ENCODE results near the gene MTMR6.

The MTMR6 gene

GRCh38 chr13:25252225-25252624 lies 35.1 kb downstream of the MTMR6 start:
- no peaks in the 10 kb centered on the region for H3K36me3 ChIP-seq (ENCODE audit: insufficient read depth, low read length)
- H3K9ac ChIP-seq (ENCODE audit: low read depth, low read length): no peak overlapping the region
- no peaks in the 10 kb centered on the region for H3K9me3 ChIP-seq (ENCODE audit: control insufficient read depth, insufficient read depth, low read length)
- no peaks in the 10 kb centered on the region; the same call in 1 of the 2 replicates for H3K4me1 ChIP-seq (ENCODE audit: insufficient read depth, low read length)

GRCh38 chr13:25249001-25249543 lies 38.2 kb downstream of the MTMR6 start:
- H3K9me3 ChIP-seq (ENCODE audit: control insufficient read depth, insufficient read depth, low read length): no peaks in the 10 kb centered on the region
- H3K36me3 ChIP-seq (ENCODE audit: insufficient read depth, low read length): no peaks in the 10 kb centered on the region
- no peaks in the 10 kb centered on the region; the same call in 1 of the 2 replicates for H3K4me1 ChIP-seq (ENCODE audit: insufficient read depth, low read length)
- H3K9ac ChIP-seq (ENCODE audit: low read depth, low read length): no peak overlapping the region

- H3K36me3 ChIP-seq (ENCODE audit: insufficient read depth, low read length): no peaks in the 10 kb centered on the region
- no peaks in the 10 kb centered on the region; the same call in 1 of the 2 replicates for H3K4me1 ChIP-seq (ENCODE audit: insufficient read depth, low read length)
- H3K9me3 ChIP-seq (ENCODE audit: control insufficient read depth, insufficient read depth, low read length): no peaks in the 10 kb centered on the region
- H3K9ac ChIP-seq (ENCODE audit: low read depth, low read length): no peak overlapping the region
These were observed 39.2 kb downstream of the MTMR6 start for GRCh38 chr13:25248071-25248470.

- H3K9ac ChIP-seq (ENCODE audit: low read depth, low read length): no peak overlapping the region
- no peaks in the 10 kb centered on the region for H3K36me3 ChIP-seq (ENCODE audit: insufficient read depth, low read length)
- no peaks in the 10 kb centered on the region for H3K9me3 ChIP-seq (ENCODE audit: control insufficient read depth, insufficient read depth, low read length)
- no peaks in the 10 kb centered on the region; the same call in 1 of the 2 replicates for H3K4me1 ChIP-seq (ENCODE audit: insufficient read depth, low read length)
These were observed 39.9 kb downstream of the MTMR6 start for GRCh38 chr13:25247360-25247759.

- Histone ChIP-seq H3K9ac (ENCODE audit: low read depth, low read length) (no peak overlapping the region), H3K9me3 (ENCODE audit: control insufficient read depth, insufficient read depth, low read length) (no peaks in the 10 kb centered on the region), H3K4me1 (ENCODE audit: insufficient read depth, low read length) (no peaks in the 10 kb centered on the region; the same call in 1 of the 2 replicates), H3K36me3 (ENCODE audit: insufficient read depth, low read length) (no peaks in the 10 kb centered on the region)
These were observed 43.2 kb downstream of the MTMR6 start for GRCh38 chr13:25244123-25244522.

- Histone ChIP-seq H3K36me3 (ENCODE audit: insufficient read depth, low read length) (no peaks in the 10 kb centered on the region), H3K4me1 (ENCODE audit: insufficient read depth, low read length) (no peaks in the 10 kb centered on the region), H3K9ac (ENCODE audit: low read depth, low read length) (no peak overlapping the region), H3K9me3 (ENCODE audit: control insufficient read depth, insufficient read depth, low read length) (no peaks in the 10 kb centered on the region)
These were observed 44.3 kb downstream of the MTMR6 start for GRCh38 chr13:25242956-25243355.

- no peak overlapping the region for H3K9ac ChIP-seq (ENCODE audit: low read depth, low read length)
- no peaks in the 10 kb centered on the region for H3K36me3 ChIP-seq (ENCODE audit: insufficient read depth, low read length)
- H3K9me3 ChIP-seq (ENCODE audit: control insufficient read depth, insufficient read depth, low read length): no peaks in the 10 kb centered on the region
- H3K4me1 ChIP-seq (ENCODE audit: insufficient read depth, low read length): no peaks in the 10 kb centered on the region
These were observed 46.3 kb downstream of the MTMR6 start for GRCh38 chr13:25241007-25241406.

GRCh38 chr13:25237083-25237482 lies 50.2 kb downstream of the MTMR6 start:
- H3K9ac ChIP-seq (ENCODE audit: low read depth, low read length): no peak overlapping the region
- H3K9me3 ChIP-seq (ENCODE audit: control insufficient read depth, insufficient read depth, low read length): no peaks in the 10 kb centered on the region
- H3K4me1 ChIP-seq (ENCODE audit: insufficient read depth, low read length): no peaks in the 10 kb centered on the region
- no peaks in the 10 kb centered on the region for H3K36me3 ChIP-seq (ENCODE audit: insufficient read depth, low read length)

- Histone ChIP-seq H3K36me3 (ENCODE audit: insufficient read depth, low read length) (no peaks in the 10 kb centered on the region), H3K4me1 (ENCODE audit: insufficient read depth, low read length) (no peaks in the 10 kb centered on the region), H3K9me3 (ENCODE audit: control insufficient read depth, insufficient read depth, low read length) (no peaks in the 10 kb centered on the region), H3K9ac (ENCODE audit: low read depth, low read length) (no peak overlapping the region)
These were observed 53.4 kb downstream of the MTMR6 start for GRCh38 chr13:25233861-25234260.

- Histone ChIP-seq H3K9ac (ENCODE audit: low read depth, low read length) (no peak overlapping the region), H3K9me3 (ENCODE audit: control insufficient read depth, insufficient read depth, low read length) (no peaks in the 10 kb centered on the region)
These were observed 54.3 kb downstream of the MTMR6 start for GRCh38 chr13:25232937-25233515.

GRCh38 chr13:25231517-25231916 lies 55.8 kb downstream of the MTMR6 start:
- no peaks in the 10 kb centered on the region for H3K36me3 ChIP-seq (ENCODE audit: insufficient read depth, low read length)
- H3K9ac ChIP-seq (ENCODE audit: low read depth, low read length): no peak overlapping the region
- no peaks in the 10 kb centered on the region for H3K4me1 ChIP-seq (ENCODE audit: insufficient read depth, low read length)
- no peaks in the 10 kb centered on the region for H3K9me3 ChIP-seq (ENCODE audit: control insufficient read depth, insufficient read depth, low read length)

More at GRCh38 chr13:25232937-25233515, 54.3 kb downstream of the MTMR6 start:
- Histone ChIP-seq H3K4me1 (ENCODE audit: insufficient read depth, low read length) (no peaks in the 10 kb centered on the region), H3K36me3 (ENCODE audit: insufficient read depth, low read length) (no peaks in the 10 kb centered on the region)

- Histone ChIP-seq H3K36me3 (ENCODE audit: insufficient read depth, low read length) (no peaks in the 10 kb centered on the region), H3K9me3 (ENCODE audit: control insufficient read depth, insufficient read depth, low read length) (no peaks in the 10 kb centered on the region)
These were observed 59.6 kb downstream of the MTMR6 start for GRCh38 chr13:25227690-25228089.

GRCh38 chr13:25225970-25226369 lies 61.3 kb downstream of the MTMR6 start:
- Histone ChIP-seq H3K9ac (ENCODE audit: low read depth, low read length) (no peak overlapping the region), H3K4me1 (ENCODE audit: insufficient read depth, low read length) (no peaks in the 10 kb centered on the region), H3K36me3 (ENCODE audit: insufficient read depth, low read length) (no peaks in the 10 kb centered on the region), H3K9me3 (ENCODE audit: control insufficient read depth, insufficient read depth, low read length) (no peaks in the 10 kb centered on the region)

More at GRCh38 chr13:25227690-25228089, 59.6 kb downstream of the MTMR6 start:
- no peaks in the 10 kb centered on the region for H3K4me1 ChIP-seq (ENCODE audit: insufficient read depth, low read length)
- H3K9ac ChIP-seq (ENCODE audit: low read depth, low read length): no peak overlapping the region

- Histone ChIP-seq H3K36me3 (ENCODE audit: insufficient read depth, low read length) (no peaks in the 10 kb centered on the region), H3K4me1 (ENCODE audit: insufficient read depth, low read length) (no peaks in the 10 kb centered on the region), H3K9me3 (ENCODE audit: control insufficient read depth, insufficient read depth, low read length) (no peaks in the 10 kb centered on the region), H3K9ac (ENCODE audit: low read depth, low read length) (no peak overlapping the region)
These were observed 63.1 kb downstream of the MTMR6 start for GRCh38 chr13:25224151-25224550.

- no peaks in the 10 kb centered on the region for H3K9me3 ChIP-seq (ENCODE audit: control insufficient read depth, insufficient read depth, low read length)
- H3K36me3 ChIP-seq (ENCODE audit: insufficient read depth, low read length): no peaks in the 10 kb centered on the region
- H3K4me1 ChIP-seq (ENCODE audit: insufficient read depth, low read length): 0 out of 2 replicates have a peak, but pooled peaks cover under 1% of the 10 kb centered on the region
- no peak overlapping the region for H3K9ac ChIP-seq (ENCODE audit: low read depth, low read length)
These were observed 64.5 kb downstream of the MTMR6 start for GRCh38 chr13:25222740-25223139.
